Stimulated activated CD8-positive, alpha-beta memory T cell treated with anti-CD3 and anti-CD28 coated beads, Interleukin-2, amount 100 ng/mL, for 1 hour (primary cell): Measurements from ENCODE around the gene FUS.
"Not testable (repeated sequence)": the region's sequence is repeated elsewhere in the genome, so short reads cannot be mapped to it uniquely, and the experiment has no call there.

Experiments used
- DNase-seq, 2 donors: peaks; one replicate each; pipeline ENCODE4 v3.0.0-alpha.2; 2020; ENCODE audit warnings: low read depth in 2 of 2

The FUS gene

GRCh38 chr16:31179747-31180459 lies at the start of gene FUS:
Gene FUS (plus strand): TSS chr16:31180139. CDS start chr16:31180215, 76 bp downstream.
- DNase-seq, result peak; percentile 80 to 85

GRCh38 chr16:31130336-31130891 lies 49.5 kb upstream of the FUS start:
- no peak for DNase-seq

GRCh38 chr16:31130899-31131298 lies 49.0 kb upstream of the FUS start:
- DNase-seq, result no peak

- DNase-seq, result no peak
These were observed 48.5 kb upstream of the FUS start for GRCh38 chr16:31131416-31131815.

- DNase-seq, result no peak
These were observed 48.1 kb upstream of the FUS start for GRCh38 chr16:31131841-31132271.

GRCh38 chr16:31132303-31132979 lies 47.5 kb upstream of the FUS start:
- DNase-seq, result no peak

GRCh38 chr16:31133046-31133501 lies 46.9 kb upstream of the FUS start:
- no peak for DNase-seq

GRCh38 chr16:31134091-31134571 lies 45.8 kb upstream of the FUS start:
- no peak for DNase-seq

- no peak for DNase-seq
These were observed 45.1 kb upstream of the FUS start for GRCh38 chr16:31134625-31135534.

GRCh38 chr16:31135535-31136286 lies 44.2 kb upstream of the FUS start, which contains the start of gene PRSS8:
Gene PRSS8 (minus strand): TSS chr16:31135727. CDS start chr16:31135498, 229 bp downstream.
- DNase-seq, result no peak

GRCh38 chr16:31136287-31136662 lies 43.7 kb upstream of the FUS start:
- DNase-seq, result no peak

- DNase-seq, result not testable (repeated sequence)
These were observed 43.0 kb upstream of the FUS start for GRCh38 chr16:31136822-31137499.

- no peak for DNase-seq
These were observed 41.0 kb upstream of the FUS start for GRCh38 chr16:31138621-31139578.

GRCh38 chr16:31141071-31141469 lies 38.9 kb upstream of the FUS start:
- DNase-seq, result not testable (repeated sequence)

- DNase-seq, result no peak
These were observed 38.3 kb upstream of the FUS start for GRCh38 chr16:31141489-31142108.

GRCh38 chr16:31142109-31143010 lies 37.6 kb upstream of the FUS start:
- DNase-seq, result peak; percentile 89 to 93

- no peak for DNase-seq
These were observed 36.8 kb upstream of the FUS start for GRCh38 chr16:31143011-31143693.
